GM12892 (cell line): Measurements from ENCODE around the gene CIB4.

Experiments
- DNase-seq: peaks from one replicate; pipeline ENCODE4 v3.0.0; 2011; ENCODE audit not compliant: insufficient read length
- FAIRE-seq: peaks from 2 replicates; lab custom pipeline; 2011; peaks lifted over from hg19 to GRCh38; lab: Jason Lieb, UNC
- POLR2A ChIP-seq: IDR thresholded peaks from 2 replicates; pipeline ENCODE4 v1.6.1; 2011; ENCODE audit warnings: low read depth, low read length, control low read depth
- POLR2AphosphoS5 ChIP-seq: IDR thresholded peaks from 2 replicates; pipeline ENCODE4 v1.6.1; 2011; ENCODE audit warnings: low read depth, low read length, control low read depth
- TAF1 ChIP-seq: IDR thresholded peaks from 2 replicates; pipeline ENCODE4 v1.6.1; 2011; ENCODE audit warnings: low read depth, mild to moderate bottlenecking, control low read depth, low read length, borderline replicate concordance

The CIB4 gene

GRCh38 chr2:26540306-26540705 is 100.9 kb downstream of the CIB4 start:
- DNase-seq (no peak), FAIRE-seq (no peak)

GRCh38 chr2:26537826-26538475 is 103.2 kb downstream of the CIB4 start:
- FAIRE-seq (no peak), DNase-seq (no peak)
- TF ChIP-seq TAF1 (no peak), POLR2A (no peak), POLR2AphosphoS5 (no peak)

More at GRCh38 chr2:26540306-26540705, 100.9 kb downstream of the CIB4 start:
- TF ChIP-seq POLR2A, result no peak
- TF ChIP-seq TAF1, result no peak
- no peak for TF ChIP-seq POLR2AphosphoS5

GRCh38 chr2:26537069-26537825 is 103.9 kb downstream of the CIB4 start:
- TF ChIP-seq POLR2A, result no peak
- no peak for TF ChIP-seq POLR2AphosphoS5
- TF ChIP-seq TAF1, result no peak
- FAIRE-seq, result no peak
- DNase-seq, result no peak

- no peak for TF ChIP-seq POLR2A
- no peak for TF ChIP-seq POLR2AphosphoS5
- TF ChIP-seq TAF1, result no peak
- FAIRE-seq, result no peak
- DNase-seq, result no peak
Observed at GRCh38 chr2:26536371-26537068, 104.6 kb downstream of the CIB4 start.

GRCh38 chr2:26535663-26536275 is 105.4 kb downstream of the CIB4 start:
- no peak for FAIRE-seq
- no peak for DNase-seq
- TF ChIP-seq TAF1 (no peak), POLR2A (no peak)

- FAIRE-seq (no peak), DNase-seq (no peak)
- TF ChIP-seq POLR2AphosphoS5, result no peak
- no peak for TF ChIP-seq POLR2A
- TF ChIP-seq TAF1, result no peak
Observed at GRCh38 chr2:26534865-26535662, 106.1 kb downstream of the CIB4 start.

- no peak for FAIRE-seq
- no peak for DNase-seq
- TF ChIP-seq TAF1 (no peak), POLR2A (no peak), POLR2AphosphoS5 (no peak)
Observed at GRCh38 chr2:26534098-26534864, 106.9 kb downstream of the CIB4 start.

GRCh38 chr2:26533661-26534060 is 107.5 kb downstream of the CIB4 start:
- DNase-seq, result no peak
- TF ChIP-seq POLR2A, result no peak
- TF ChIP-seq TAF1, result no peak
- no peak for TF ChIP-seq POLR2AphosphoS5
- FAIRE-seq, result no peak

GRCh38 chr2:26532301-26533250 is 108.6 kb downstream of the CIB4 start:
- TF ChIP-seq POLR2A, result no peak
- no peak for TF ChIP-seq TAF1
- no peak for TF ChIP-seq POLR2AphosphoS5

More at GRCh38 chr2:26532301-26533250, 108.6 kb downstream of the CIB4 start:
- no peak for FAIRE-seq
- DNase-seq, result no peak
